Activated T-cell treated with anti-CD3 and anti-CD28 coated beads, Interleukin-2, amount 50 U/mL, for 4 hours (primary cell): ENCODE data around the gene NUDT3. TPM values are rescaled to one million over a fixed set of nuclear protein-coding genes. Genes with fewer than 3 reads are reported as not detected.
"Not testable (repeated sequence)": the region's sequence is repeated elsewhere in the genome, so short reads cannot be mapped to it uniquely, and the experiment has no call there.

Source experiments
- ATAC-seq, 2 donors: fragments of 200-7000 bp; cut with Tn5 transposase; one replicate each; pipeline ENCODE4 v1.10.0; 2021
- DNase-seq: peaks from one replicate; pipeline ENCODE4 v3.0.0-alpha.2; 2020
- H3K27me3 Mint-ChIP-seq: one replicate; pipeline ENCODE4 v1.8.0; 2021; ENCODE audit warnings: low read depth, mixed read lengths
- H3K36me3 Mint-ChIP-seq: one replicate; pipeline ENCODE4 v1.8.0; 2022; ENCODE audit warnings: mixed read lengths; ENCODE audit not compliant: insufficient read depth
- H3K4me1 Mint-ChIP-seq: one replicate; pipeline ENCODE4 v1.8.0; 2021; ENCODE audit warnings: low read depth, mixed read lengths
- H3K4me3 Mint-ChIP-seq: one replicate; pipeline ENCODE4 v1.8.0; 2021; ENCODE audit warnings: mild to moderate bottlenecking, moderate library complexity, mixed read lengths
- H3K9me3 Mint-ChIP-seq: one replicate; pipeline ENCODE4 v1.8.0; 2021; ENCODE audit warnings: mixed read lengths
- total RNA-seq, 3 donors: library from RNA; stranded (reverse); gene quantifications; one replicate each; pipeline ENCODE4 v1.2.1, GENCODE V29; 2021

The NUDT3 gene
- total RNA-seq, 3 donors from 2014 or later, result 26.1 to 28.1 (median 26.2) TPM

GRCh38 chr6:34248727-34249468 lies 143.6 kb downstream of the NUDT3 start, which contains the start of gene SMIM29:
SMIM29 (minus strand) TSS chr6:34249006; CDS start chr6:34247791, 1,215 bp downstream.
- Mint-ChIP-seq H3K9me3 (no peaks in the 10 kb centered on the region), H3K36me3 (peaks cover 2% of the 10 kb centered on the region), H3K27me3 (no peaks in the 10 kb centered on the region), H3K4me1 (peaks cover 47% of the 10 kb centered on the region), H3K4me3 (peak within 1 kb of the TSS; percentile 87)
- DNase-seq (peak; percentile 97), ATAC-seq (peak; percentile 79 to 80)

- H3K27me3 Mint-ChIP-seq, result no peaks in the 10 kb centered on the region
- no peaks in the 10 kb centered on the region for H3K9me3 Mint-ChIP-seq
- peaks cover 53% of the 10 kb centered on the region for H3K4me1 Mint-ChIP-seq
- H3K36me3 Mint-ChIP-seq, result peaks cover 5% of the 10 kb centered on the region
- peak overlapping the region; percentile 87 for H3K4me3 Mint-ChIP-seq
- ATAC-seq, result peak; percentile 1 to 6
- peak; percentile 28 for DNase-seq
These were observed 144.2 kb downstream of the NUDT3 start for GRCh38 chr6:34248198-34248726.

DNA sequence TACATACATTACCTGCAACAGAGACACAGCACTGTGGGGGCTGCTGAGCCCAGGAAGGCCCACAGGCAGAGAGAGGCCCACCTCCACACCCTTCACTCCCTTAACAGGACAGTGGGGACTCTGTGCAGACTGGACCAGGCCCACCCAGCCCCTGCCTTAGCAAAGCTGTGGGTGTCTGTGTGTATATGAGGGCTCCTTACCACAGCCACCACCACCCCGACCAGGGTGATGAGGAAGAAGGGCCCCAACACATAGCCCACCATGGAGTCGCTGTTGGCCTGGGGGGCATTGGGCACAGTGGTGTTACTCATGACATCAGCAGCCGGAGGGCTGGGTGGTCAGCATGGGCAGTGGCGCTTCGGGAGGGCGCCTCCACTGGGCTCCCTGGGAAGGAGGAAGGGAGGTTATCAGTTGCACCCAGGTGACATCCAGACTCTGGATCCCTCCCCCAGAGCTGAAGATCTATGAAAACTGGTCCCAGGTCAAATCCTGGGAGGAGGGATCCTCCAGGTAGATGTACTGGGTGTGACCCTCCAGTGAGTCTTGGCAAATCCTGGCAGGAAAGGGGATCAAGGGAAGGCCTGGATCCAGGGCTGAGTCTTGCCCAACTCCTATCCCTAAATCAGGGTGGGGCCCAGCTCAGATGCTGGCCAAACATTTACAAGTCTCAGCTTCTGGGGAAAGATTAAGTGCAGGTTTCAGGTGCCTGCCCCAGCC lies 144.8 kb downstream of the NUDT3 start:
- DNase-seq, result no peak
- no peaks in the 10 kb centered on the region for H3K9me3 Mint-ChIP-seq
- peaks cover 59% of the 10 kb centered on the region for H3K4me1 Mint-ChIP-seq
- H3K36me3 Mint-ChIP-seq, result peaks cover 11% of the 10 kb centered on the region
- no peaks in the 10 kb centered on the region for H3K27me3 Mint-ChIP-seq
- H3K4me3 Mint-ChIP-seq, result peak overlapping the region; percentile 87
- ATAC-seq, result no peak

DNA sequence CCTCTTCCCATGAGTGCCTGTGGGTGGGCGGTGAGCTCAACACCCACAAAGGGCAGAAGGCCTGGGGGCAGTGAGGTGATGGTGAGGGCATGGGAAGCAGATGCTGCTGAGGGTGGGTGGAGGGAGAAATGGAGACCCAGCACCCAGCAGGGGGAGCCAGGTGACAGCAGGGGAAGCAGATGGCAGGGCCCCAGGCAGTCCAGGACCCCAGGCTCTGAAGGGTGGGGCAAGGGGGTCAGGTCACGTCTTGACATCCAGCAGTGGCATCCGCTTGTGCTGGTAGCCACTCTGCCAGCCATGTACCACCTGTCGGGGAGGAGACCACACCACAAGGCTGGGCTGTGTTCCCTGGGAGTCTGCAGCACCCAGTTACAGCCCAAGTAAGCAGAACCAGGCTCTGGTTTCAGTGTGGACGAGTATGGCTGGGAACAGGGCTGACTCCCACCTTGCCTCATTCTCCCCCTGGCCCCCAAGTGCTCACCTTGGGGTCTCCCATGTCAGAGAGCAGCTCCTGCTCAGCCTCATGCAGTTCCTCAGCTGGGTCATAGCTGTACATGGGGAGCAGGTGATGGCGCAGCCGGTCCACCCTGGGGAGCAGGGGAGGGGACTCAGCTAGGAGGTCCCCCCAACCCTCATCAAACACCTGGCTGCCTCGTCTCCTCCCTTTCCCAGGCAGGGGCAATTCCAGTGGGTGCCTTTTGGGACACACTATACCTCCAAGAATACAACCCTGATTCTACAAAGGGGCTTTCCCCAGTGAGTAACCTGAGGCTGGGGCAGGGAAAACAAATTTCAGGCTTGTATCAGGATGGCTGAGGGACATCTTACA lies 145.7 kb downstream of the NUDT3 start:
- H3K27me3 Mint-ChIP-seq, result no peaks in the 10 kb centered on the region
- ATAC-seq, result no peak
- H3K4me3 Mint-ChIP-seq, result peak overlapping the region; percentile 48
- H3K9me3 Mint-ChIP-seq, result no peaks in the 10 kb centered on the region
- H3K36me3 Mint-ChIP-seq, result peaks cover 17% of the 10 kb centered on the region
- peak; percentile 44 for DNase-seq
- H3K4me1 Mint-ChIP-seq, result peaks cover 67% of the 10 kb centered on the region

DNA sequence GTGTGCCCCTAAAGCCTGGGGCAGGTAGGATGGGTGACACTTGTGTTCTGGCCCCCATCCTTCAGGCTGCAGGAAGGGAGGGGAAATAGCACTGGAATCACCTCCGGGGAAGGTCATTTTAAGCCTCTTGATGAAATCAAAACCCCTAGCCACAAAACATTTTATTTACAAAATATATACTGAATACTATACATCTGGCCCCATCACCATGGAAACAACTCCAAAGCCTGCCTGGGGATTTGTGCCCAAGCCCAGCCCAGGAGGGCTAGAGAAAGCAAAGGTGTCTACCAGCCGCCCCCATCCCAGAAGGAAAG lies 146.3 kb downstream of the NUDT3 start:
- H3K9me3 Mint-ChIP-seq, result no peaks in the 10 kb centered on the region
- DNase-seq (no peak), ATAC-seq (no peak)
- H3K4me1 Mint-ChIP-seq, result peaks cover 73% of the 10 kb centered on the region
- H3K36me3 Mint-ChIP-seq, result peaks cover 23% of the 10 kb centered on the region
- no peaks in the 10 kb centered on the region for H3K27me3 Mint-ChIP-seq
- no peak overlapping the region for H3K4me3 Mint-ChIP-seq

- H3K4me3 Mint-ChIP-seq, DNase-seq, H3K9me3 Mint-ChIP-seq, ATAC-seq, H3K27me3 Mint-ChIP-seq: not testable (repeated sequence)
- Mint-ChIP-seq H3K36me3 (peaks cover 26% of the 10 kb centered on the region), H3K4me1 (peaks cover 77% of the 10 kb centered on the region)
These were observed 146.7 kb downstream of the NUDT3 start for GRCh38 chr6:34245761-34246140.

DNA sequence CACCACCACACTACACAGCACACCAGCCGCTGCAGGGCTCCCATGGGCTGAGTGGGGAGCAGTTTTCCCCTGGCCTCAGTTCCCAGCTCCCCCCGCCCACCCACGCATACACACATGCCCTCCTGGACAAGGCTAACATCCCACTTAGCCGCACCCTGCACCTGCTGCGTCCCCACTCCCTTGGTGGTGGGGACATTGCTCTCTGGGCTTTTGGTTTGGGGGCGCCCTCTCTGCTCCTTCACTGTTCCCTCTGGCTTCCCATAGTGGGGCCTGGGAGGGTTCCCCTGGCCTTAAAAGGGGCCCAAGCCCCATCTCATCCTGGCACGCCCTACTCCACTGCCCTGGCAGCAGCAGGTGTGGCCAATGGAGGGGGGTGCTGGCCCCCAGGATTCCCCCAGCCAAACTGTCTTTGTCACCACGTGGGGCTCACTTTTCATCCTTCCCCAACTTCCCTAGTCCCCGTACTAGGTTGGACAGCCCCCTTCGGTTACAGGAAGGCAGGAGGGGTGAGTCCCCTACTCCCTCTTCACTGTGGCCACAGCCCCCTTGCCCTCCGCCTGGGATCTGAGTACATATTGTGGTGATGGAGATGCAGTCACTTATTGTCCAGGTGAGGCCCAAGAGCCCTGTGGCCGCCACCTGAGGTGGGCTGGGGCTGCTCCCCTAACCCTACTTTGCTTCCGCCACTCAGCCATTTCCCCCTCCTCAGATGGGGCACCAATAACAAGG lies 147.3 kb downstream of the NUDT3 start:
- DNase-seq, H3K27me3 Mint-ChIP-seq, H3K9me3 Mint-ChIP-seq, H3K4me3 Mint-ChIP-seq, ATAC-seq: not testable (repeated sequence)
- H3K36me3 Mint-ChIP-seq, result peaks cover 28% of the 10 kb centered on the region
- H3K4me1 Mint-ChIP-seq, result peaks cover 82% of the 10 kb centered on the region

DNA sequence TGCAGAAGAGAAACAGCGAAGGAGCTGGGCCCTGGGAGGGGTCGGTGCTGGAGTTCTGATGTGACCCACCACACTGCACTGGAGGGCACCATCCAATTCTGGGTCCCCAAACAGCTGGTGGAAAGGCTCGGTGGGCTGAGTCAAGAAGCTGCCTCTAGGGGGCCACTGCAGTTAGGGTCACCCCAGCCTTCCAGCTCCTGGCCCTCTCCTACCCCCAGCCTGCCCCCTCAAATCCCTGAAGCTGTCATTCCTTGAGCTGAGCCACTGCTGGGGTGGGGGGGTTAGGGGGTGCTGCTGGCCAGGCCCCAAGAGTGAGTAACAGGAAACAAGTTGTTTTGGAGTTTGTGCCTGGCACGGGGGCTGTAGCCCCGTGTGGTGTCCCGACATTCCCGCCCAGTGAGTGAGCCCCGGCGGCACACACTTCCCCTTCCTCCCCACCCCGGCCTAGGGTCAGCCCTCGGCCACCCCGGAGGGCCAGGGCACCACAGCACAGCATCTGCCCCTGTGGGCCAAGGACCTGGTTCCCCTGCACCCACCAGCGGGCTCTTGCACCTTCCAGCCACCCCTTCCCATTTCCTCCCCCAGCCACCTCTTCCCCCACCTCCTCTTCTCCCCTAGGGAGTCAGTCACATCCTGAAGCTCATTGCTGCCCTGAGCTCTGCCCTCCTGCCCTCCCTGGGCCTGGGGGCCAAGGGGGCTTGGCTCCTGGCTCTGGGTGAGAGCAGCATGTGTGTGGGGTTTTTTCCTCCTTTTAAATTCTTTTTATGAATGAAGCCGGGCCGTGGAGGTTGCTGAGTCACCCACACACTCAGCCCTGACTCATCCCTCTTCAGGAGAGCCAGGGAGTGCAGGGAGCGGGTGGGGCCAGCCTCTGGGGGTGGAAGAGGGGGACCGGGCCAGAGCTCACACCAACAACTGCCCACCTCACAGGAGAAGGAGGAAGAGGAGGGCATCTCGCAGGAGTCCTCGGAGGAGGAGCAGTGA lies 148.3 kb downstream of the NUDT3 start:
- H3K27me3 Mint-ChIP-seq, result no peaks in the 10 kb centered on the region
- ATAC-seq (peak; percentile 36 to 37), DNase-seq (peak; percentile 67)
- peak overlapping the region; percentile 64 for H3K4me3 Mint-ChIP-seq
- peaks cover 84% of the 10 kb centered on the region for H3K4me1 Mint-ChIP-seq
- H3K36me3 Mint-ChIP-seq, result peaks cover 32% of the 10 kb centered on the region
- H3K9me3 Mint-ChIP-seq, result no peaks in the 10 kb centered on the region

GRCh38 chr6:34243131-34243771 lies 149.2 kb downstream of the NUDT3 start:
- H3K4me3 Mint-ChIP-seq, result peak overlapping the region; percentile 54
- DNase-seq (peak; percentile 18), ATAC-seq (peak in 1 of 2 donors; percentile 2)
- no peaks in the 10 kb centered on the region for H3K9me3 Mint-ChIP-seq
- peaks cover 89% of the 10 kb centered on the region for H3K4me1 Mint-ChIP-seq
- H3K27me3 Mint-ChIP-seq, result no peaks in the 10 kb centered on the region
- H3K36me3 Mint-ChIP-seq, result peaks cover 39% of the 10 kb centered on the region

DNA sequence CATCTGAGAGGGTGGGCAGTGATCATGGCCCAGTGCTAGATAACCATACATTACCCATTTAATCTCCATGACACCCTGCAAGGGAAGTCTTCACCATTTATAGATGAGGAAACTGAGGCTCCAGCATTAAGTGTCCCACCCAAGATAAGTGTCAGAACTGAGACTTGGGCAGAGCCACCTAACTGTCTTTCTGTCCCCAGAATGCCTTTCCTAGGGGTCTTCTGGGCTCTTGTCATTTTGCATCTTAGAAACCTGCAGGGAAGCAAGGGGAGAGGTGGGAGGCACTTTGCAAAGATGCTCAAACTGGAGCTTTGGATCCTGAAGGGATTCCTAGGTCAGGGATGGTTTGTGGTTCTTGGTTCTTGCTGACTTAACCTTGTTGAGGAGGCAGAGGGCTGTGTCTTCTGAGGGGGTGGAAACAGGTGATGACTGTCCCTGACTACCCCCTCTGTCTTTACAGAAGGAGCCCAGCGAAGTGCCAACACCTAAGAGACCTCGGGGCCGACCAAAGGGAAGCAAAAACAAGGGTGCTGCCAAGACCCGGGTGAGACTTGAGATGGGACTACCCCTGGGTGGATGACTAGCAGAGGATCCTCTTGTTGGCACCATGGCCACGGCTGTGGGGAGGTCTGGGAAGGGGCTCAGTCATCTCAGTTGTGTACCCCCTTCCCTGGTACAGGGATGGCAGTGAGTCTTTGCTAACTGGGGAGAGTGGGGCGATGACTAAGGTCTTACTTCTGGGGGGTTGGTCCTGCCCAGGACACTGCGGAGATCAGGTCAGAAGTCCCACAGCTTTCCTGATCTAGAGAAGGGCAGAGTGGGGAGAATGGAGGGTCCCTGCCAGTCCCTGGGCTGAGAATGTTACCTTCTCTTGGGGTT lies 150.0 kb downstream of the NUDT3 start:
- no peak for ATAC-seq
- peaks cover 40% of the 10 kb centered on the region for H3K36me3 Mint-ChIP-seq
- H3K27me3 Mint-ChIP-seq, result no peaks in the 10 kb centered on the region

DNA sequence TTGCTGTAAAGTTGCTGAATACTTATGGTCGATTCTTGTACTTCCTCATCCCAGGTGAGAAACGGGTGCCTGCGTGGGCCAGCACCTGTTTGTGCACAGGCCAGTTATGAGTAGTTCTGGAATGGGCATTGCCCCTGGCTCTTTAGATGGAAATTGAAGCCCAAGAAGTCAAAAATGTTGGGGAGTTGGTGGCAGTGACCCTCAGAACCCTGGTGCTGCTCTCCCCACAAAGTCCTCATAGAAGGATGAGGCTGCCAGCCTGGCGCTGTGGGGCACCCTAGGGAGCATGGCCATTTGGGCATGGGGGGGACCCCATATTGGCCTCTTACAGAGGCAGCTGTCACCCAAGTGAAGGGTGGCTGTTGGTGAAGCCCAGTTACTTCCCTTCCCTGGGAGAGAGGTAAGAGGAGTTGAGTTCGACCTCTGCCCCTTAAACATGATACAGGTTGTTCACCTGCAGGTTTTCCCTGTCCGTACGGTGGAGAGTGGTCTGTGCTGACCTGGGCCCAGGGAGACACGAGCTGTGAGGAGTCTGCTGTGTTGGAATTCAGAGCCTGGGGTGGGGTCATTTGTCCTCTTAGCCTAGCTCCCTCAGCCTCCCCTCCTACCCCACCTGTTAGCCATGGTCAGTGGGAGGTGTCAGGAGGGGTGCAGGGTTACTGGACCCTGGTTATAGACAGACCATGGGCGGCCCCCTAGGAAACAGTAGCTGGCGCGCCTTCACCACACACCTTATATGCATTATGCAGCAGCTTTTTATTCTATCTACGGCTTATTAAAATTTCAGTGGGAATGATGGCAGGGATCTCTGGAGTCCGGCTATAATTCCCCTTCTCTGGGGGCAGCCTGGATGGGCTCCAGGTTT lies 150.9 kb downstream of the NUDT3 start:
- no peak for ATAC-seq
- no peaks in the 10 kb centered on the region for H3K27me3 Mint-ChIP-seq
- H3K4me1 Mint-ChIP-seq, result peaks cover 76% of the 10 kb centered on the region
- peak overlapping the region; percentile 47 for H3K4me3 Mint-ChIP-seq
- peaks cover 40% of the 10 kb centered on the region for H3K36me3 Mint-ChIP-seq
- DNase-seq, result no peak
- no peaks in the 10 kb centered on the region for H3K9me3 Mint-ChIP-seq

More for the DNA sequence above, 150.0 kb downstream of the NUDT3 start:
- no peak for DNase-seq
- Mint-ChIP-seq H3K4me1 (peaks cover 83% of the 10 kb centered on the region), H3K4me3 (peak overlapping the region; percentile 54), H3K9me3 (no peaks in the 10 kb centered on the region)
